ENCODE data around the gene CYP1A2. TPM values are rescaled to one million over a fixed set of nuclear protein-coding genes. Genes with fewer than 3 reads are reported as not detected.
A peak's percentile ranks its signal among the peaks of the same experiment; 100 is the strongest.

Gene CYP1A2
- total RNA-seq, 1 donor from 2014 or later: not detected

GRCh38 chr15:74768099-74768770, 19.6 kb downstream of the CYP1A2 start:
- H3K4me1 Mint-ChIP-seq: peaks cover 25% of the 10 kb centered on the region
- H3K27ac Mint-ChIP-seq (ENCODE audit: unreplicated experiment): no peak overlapping the region
- no peaks in the 10 kb centered on the region for H3K9me3 Mint-ChIP-seq
- DNase-seq (ENCODE audit: low read depth, low spot score): no peak
- H3K36me3 Mint-ChIP-seq (ENCODE audit: low read depth): no peaks in the 10 kb centered on the region
- no peak overlapping the region for H3K4me3 Mint-ChIP-seq
- TF ChIP-seq CTCF (conservative IDR thresholded peaks at IDR 0.05): no peak
- H3K27me3 Mint-ChIP-seq (ENCODE audit: low read depth): peaks cover 4% of the 10 kb centered on the region

- Mint-ChIP-seq H3K27ac (ENCODE audit: unreplicated experiment) (no peak overlapping the region), H3K4me3 (peak overlapping the region; percentile 11), H3K27me3 (ENCODE audit: low read depth) (peaks cover 4% of the 10 kb centered on the region), H3K9me3 (no peaks in the 10 kb centered on the region), H3K4me1 (peaks cover 31% of the 10 kb centered on the region), H3K36me3 (ENCODE audit: low read depth) (no peaks in the 10 kb centered on the region)
- TF ChIP-seq CTCF (conservative IDR thresholded peaks at IDR 0.05): peak; percentile 88
- peak; percentile 66 for DNase-seq (ENCODE audit: low read depth, low spot score)
These were observed 20.2 kb downstream of the CYP1A2 start for GRCh38 chr15:74768771-74769342.

- DNase-seq (ENCODE audit: low read depth, low spot score): no peak
- Mint-ChIP-seq H3K4me3 (no peak overlapping the region), H3K27me3 (ENCODE audit: low read depth) (peaks cover 4% of the 10 kb centered on the region), H3K9me3 (no peaks in the 10 kb centered on the region), H3K4me1 (peaks cover 36% of the 10 kb centered on the region), H3K36me3 (ENCODE audit: low read depth) (no peaks in the 10 kb centered on the region), H3K27ac (ENCODE audit: unreplicated experiment) (no peak overlapping the region)
- no peak for TF ChIP-seq CTCF (conservative IDR thresholded peaks at IDR 0.05)
These were observed 20.9 kb downstream of the CYP1A2 start for GRCh38 chr15:74769463-74770025.

GRCh38 chr15:74770211-74770903, 21.7 kb downstream of the CYP1A2 start:
- Mint-ChIP-seq H3K36me3 (ENCODE audit: low read depth) (no peaks in the 10 kb centered on the region), H3K4me1 (peaks cover 36% of the 10 kb centered on the region), H3K27me3 (ENCODE audit: low read depth) (peaks cover 4% of the 10 kb centered on the region), H3K27ac (ENCODE audit: unreplicated experiment) (no peak overlapping the region), H3K9me3 (no peaks in the 10 kb centered on the region), H3K4me3 (no peak overlapping the region)
- no peak for TF ChIP-seq CTCF (conservative IDR thresholded peaks at IDR 0.05)
- no peak for DNase-seq (ENCODE audit: low read depth, low spot score)

- no peak overlapping the region for H3K27ac Mint-ChIP-seq (ENCODE audit: unreplicated experiment)
- TF ChIP-seq CTCF (conservative IDR thresholded peaks at IDR 0.05): no peak
- H3K36me3 Mint-ChIP-seq (ENCODE audit: low read depth): no peaks in the 10 kb centered on the region
- H3K9me3 Mint-ChIP-seq: no peaks in the 10 kb centered on the region
- peaks cover 4% of the 10 kb centered on the region for H3K27me3 Mint-ChIP-seq (ENCODE audit: low read depth)
- no peak for DNase-seq (ENCODE audit: low read depth, low spot score)
- no peak overlapping the region for H3K4me3 Mint-ChIP-seq
- peaks cover 56% of the 10 kb centered on the region for H3K4me1 Mint-ChIP-seq
These were observed 24.7 kb downstream of the CYP1A2 start for GRCh38 chr15:74773329-74773728.
